Keratinocyte (primary cell): ENCODE measurements around the gene ZNF638. TPM values are rescaled to one million over a fixed set of nuclear protein-coding genes. Genes with fewer than 3 reads are reported as not detected.

Experiments used
- DNase-seq: peaks from one replicate; pipeline ENCODE4 v3.0.0-alpha.2; 2011; ENCODE audit warnings: low read depth, missing footprints, low spot score
- FAIRE-seq: peaks from 2 replicates; lab custom pipeline; 2011; peaks lifted over from hg19 to GRCh38; lab: Jason Lieb, UNC
- H2AFZ ChIP-seq: 2 replicates; pipeline ENCODE4 v1.6.0; 2012; ENCODE audit warnings: low read length, control low read depth, inconsistent platforms; ENCODE audit not compliant: control insufficient read depth
- H3K27ac ChIP-seq: 2 replicates; pipeline ENCODE4 v1.5.1; 2011; ENCODE audit warnings: low read length; ENCODE audit not compliant: control insufficient read depth, insufficient read depth
- H3K27me3 ChIP-seq: 3 replicates; pipeline ENCODE4 v1.6.0; 2011; ENCODE audit warnings: low read length; ENCODE audit not compliant: control insufficient read depth, insufficient read depth; ENCODE audit errors: extremely low read depth
- H3K36me3 ChIP-seq, 2 experiments: 2 replicates in 1 of 2; 3 replicates in 1 of 2; pipeline ENCODE4 v1.5.1; 2011; ENCODE audit warnings: low read length in 2 of 2, mild to moderate bottlenecking in 1 of 2; ENCODE audit not compliant: control insufficient read depth in 2 of 2, insufficient read depth in 2 of 2; ENCODE audit errors: extremely low read depth in 1 of 2
- H3K4me1 ChIP-seq: 3 replicates; pipeline ENCODE4 v1.5.1; 2011; ENCODE audit warnings: low read length; ENCODE audit not compliant: control insufficient read depth, insufficient read depth; ENCODE audit errors: extremely low read depth
- H3K4me2 ChIP-seq: 3 replicates; pipeline ENCODE4 v1.6.0; 2011; ENCODE audit warnings: low read depth, low read length; ENCODE audit not compliant: control insufficient read depth, insufficient read depth; ENCODE audit errors: extremely low read depth
- H3K4me3 ChIP-seq, 3 experiments: fragments of 200-600 bp in 1 of 3; sonication (generic) in 1 of 3; 2 replicates in 2 of 3; 3 replicates in 1 of 3; pipeline ENCODE4 v1.5.1; 2011 to 2016; ENCODE audit warnings: low read length in 3 of 3, mild to moderate bottlenecking in 3 of 3, control low read depth in 2 of 3, inconsistent platforms in 1 of 3, low read depth in 1 of 3, mixed read lengths in 1 of 3, mixed run types in 1 of 3, moderate library complexity in 1 of 3; ENCODE audit not compliant: control insufficient read depth in 2 of 3, insufficient read depth in 2 of 3; ENCODE audit errors: extremely low read depth in 1 of 3
- H3K79me2 ChIP-seq: 2 replicates; pipeline ENCODE4 v1.6.0; 2012; ENCODE audit warnings: low read length; ENCODE audit not compliant: control insufficient read depth, insufficient read depth
- H3K9ac ChIP-seq: 3 replicates; pipeline ENCODE4 v1.6.0; 2011; ENCODE audit warnings: low read length; ENCODE audit not compliant: control insufficient read depth, insufficient read depth; ENCODE audit errors: extremely low read depth
- H3K9me1 ChIP-seq: 3 replicates; pipeline ENCODE4 v1.6.0; 2011; ENCODE audit warnings: low read length; ENCODE audit not compliant: control insufficient read depth, insufficient read depth; ENCODE audit errors: extremely low read depth
- H3K9me3 ChIP-seq: 2 replicates; pipeline ENCODE4 v1.5.1; 2012; ENCODE audit warnings: low read depth, low read length; ENCODE audit not compliant: control insufficient read depth
- H4K20me1 ChIP-seq: 3 replicates; pipeline ENCODE4 v1.6.0; 2011; ENCODE audit warnings: low read length; ENCODE audit not compliant: control insufficient read depth, insufficient read depth; ENCODE audit errors: extremely low read depth
- EZH2 ChIP-seq: IDR thresholded peaks from one replicate; pipeline ENCODE4 v1.6.1; 2012; ENCODE audit warnings: inconsistent platforms, mild to moderate bottlenecking, low read length, moderate library complexity
- dilution Hi-C: fragments of 300-500 bp; cut with MboI; formaldehyde crosslinking; loops from one replicate; pipeline ENCODE4 v1.7.0; 2020; ENCODE audit warnings: low sequenced_read_pairs; ENCODE audit not compliant: extremely low pct_ligation_motif_present
- polyA plus RNA-seq, 5 experiments: library from polyadenylated mRNA; depleted of rRNA in 3 of 5; stranded (reverse) in 3 of 5; stranded (forward) in 1 of 5; unstranded in 1 of 5; fragments of >200 nt; gene quantifications; 1 replicate in 1 of 5; 2 replicates in 3 of 5; 3 replicates in 1 of 5; pipeline versions ENCODE4 v1.2.1 to v1.2.3, GENCODE V29; 2011 to 2012; ENCODE audit warnings: missing spikeins in 2 of 5, low read depth in 1 of 5, low replicate concordance in 1 of 5
- TF ChIP-seq, protein P1 (sequence below), 3 experiments: IDR thresholded peaks in 1 of 3; conservative IDR thresholded peaks in 1 of 3; optimal IDR thresholded peaks in 1 of 3; 2 replicates in 2 of 3; 3 replicates in 1 of 3; pipeline versions ENCODE3 to v1.5.1; 2011; ENCODE audit warnings: low read length in 3 of 3, mild to moderate bottlenecking in 3 of 3, moderate library complexity in 2 of 3, control low read depth in 1 of 3, inconsistent platforms in 1 of 3; ENCODE audit not compliant: insufficient read depth in 2 of 3; ENCODE audit errors: extremely low read depth in 1 of 3

Gene ZNF638
- polyA plus RNA-seq, 1 donor (not counting 4 experiments of a cell fraction or from before 2014, with no cell fraction given): 66.5 TPM

DNA sequence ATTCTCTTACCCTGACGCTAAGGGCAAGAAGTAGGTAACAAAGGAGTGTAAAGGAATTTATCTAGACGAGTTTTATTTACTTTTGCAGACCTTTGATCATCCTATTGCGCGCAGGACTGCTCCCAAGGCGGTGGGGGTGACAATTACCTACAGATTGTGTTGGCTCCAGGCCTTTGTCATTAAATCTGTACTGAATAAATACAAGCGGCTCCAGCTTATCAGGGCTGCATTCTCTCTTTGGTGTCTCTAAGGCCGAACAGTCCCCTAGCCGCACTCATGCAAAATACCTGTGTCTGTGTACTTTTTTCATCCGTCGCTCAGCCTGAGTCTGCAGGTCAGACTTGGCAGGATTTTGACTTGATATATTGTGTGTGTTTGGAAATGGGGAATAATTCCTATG, 63.9 kb downstream of the ZNF638 start:
- Histone ChIP-seq H3K4me3 (no peak overlapping the region), H2AFZ (no peak overlapping the region)
- dilution Hi-C loops: no loop called here

DNA sequence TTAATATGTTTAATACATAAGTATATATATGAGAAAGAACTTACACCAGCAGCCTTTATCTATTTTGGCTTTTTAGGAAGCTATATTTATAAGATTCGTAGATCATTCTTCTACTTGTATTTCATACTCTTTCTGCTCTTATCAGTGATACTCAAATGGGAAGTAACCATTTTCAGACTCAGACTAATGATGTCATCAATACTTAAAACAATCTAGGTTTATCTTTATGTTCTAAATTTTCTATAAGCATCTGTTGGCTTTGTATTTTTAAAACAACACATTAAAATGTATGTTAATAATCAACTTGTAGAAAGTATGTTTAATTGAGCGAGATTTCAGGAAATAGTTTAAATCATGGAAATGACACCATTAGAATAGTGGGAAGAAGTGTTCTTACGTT, 70.8 kb downstream of the ZNF638 start:
- Histone ChIP-seq H3K36me3 (peaks cover 10 to 12% of the 10 kb centered on the region in 2 experiments), H3K27ac (no peak overlapping the region), H3K9me3 (no peaks in the 10 kb centered on the region), H3K4me1 (no peaks in the 10 kb centered on the region), H3K4me3 (no peak overlapping the region), H3K79me2 (no peaks in the 10 kb centered on the region), H2AFZ (no peak overlapping the region), H3K4me2 (no peak overlapping the region), H4K20me1 (no peaks in the 10 kb centered on the region), H3K9me1 (no peaks in the 10 kb centered on the region), H3K9ac (no peak overlapping the region), H3K27me3 (no peaks in the 10 kb centered on the region)
- TF ChIP-seq, protein P1, sequence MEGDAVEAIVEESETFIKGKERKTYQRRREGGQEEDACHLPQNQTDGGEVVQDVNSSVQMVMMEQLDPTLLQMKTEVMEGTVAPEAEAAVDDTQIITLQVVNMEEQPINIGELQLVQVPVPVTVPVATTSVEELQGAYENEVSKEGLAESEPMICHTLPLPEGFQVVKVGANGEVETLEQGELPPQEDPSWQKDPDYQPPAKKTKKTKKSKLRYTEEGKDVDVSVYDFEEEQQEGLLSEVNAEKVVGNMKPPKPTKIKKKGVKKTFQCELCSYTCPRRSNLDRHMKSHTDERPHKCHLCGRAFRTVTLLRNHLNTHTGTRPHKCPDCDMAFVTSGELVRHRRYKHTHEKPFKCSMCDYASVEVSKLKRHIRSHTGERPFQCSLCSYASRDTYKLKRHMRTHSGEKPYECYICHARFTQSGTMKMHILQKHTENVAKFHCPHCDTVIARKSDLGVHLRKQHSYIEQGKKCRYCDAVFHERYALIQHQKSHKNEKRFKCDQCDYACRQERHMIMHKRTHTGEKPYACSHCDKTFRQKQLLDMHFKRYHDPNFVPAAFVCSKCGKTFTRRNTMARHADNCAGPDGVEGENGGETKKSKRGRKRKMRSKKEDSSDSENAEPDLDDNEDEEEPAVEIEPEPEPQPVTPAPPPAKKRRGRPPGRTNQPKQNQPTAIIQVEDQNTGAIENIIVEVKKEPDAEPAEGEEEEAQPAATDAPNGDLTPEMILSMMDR (optimal IDR thresholded peaks at IDR 0.05 in 1 of 3, IDR thresholded peaks at IDR 0.05 in 1 of 3, conservative IDR thresholded peaks at IDR 0.05 in 1 of 3; ENCODE audit: extremely low read depth in 1 of 3, insufficient read depth in 2 of 3, low read length in 3 of 3): no peak
- TF ChIP-seq EZH2: no peak
- dilution Hi-C loops: no loop called here
- DNase-seq (no peak), FAIRE-seq (no peak)

More for the DNA sequence above, 63.9 kb downstream of the ZNF638 start:
- no peaks in the 10 kb centered on the region for H4K20me1 ChIP-seq
- DNase-seq: no peak
- no peaks in the 10 kb centered on the region for H3K9me3 ChIP-seq
- no peak for FAIRE-seq
- no peak for TF ChIP-seq EZH2
- TF ChIP-seq, protein P1 (optimal IDR thresholded peaks at IDR 0.05 in 1 of 3, IDR thresholded peaks at IDR 0.05 in 1 of 3, conservative IDR thresholded peaks at IDR 0.05 in 1 of 3; ENCODE audit: extremely low read depth in 1 of 3, insufficient read depth in 2 of 3, low read length in 3 of 3): no peak
- H3K27ac ChIP-seq: no peak overlapping the region
- H3K9ac ChIP-seq: no peak overlapping the region
- peaks cover 10 to 12% of the 10 kb centered on the region in 2 experiments for H3K36me3 ChIP-seq
- no peak overlapping the region for H3K4me2 ChIP-seq
- no peaks in the 10 kb centered on the region for H3K27me3 ChIP-seq
- no peaks in the 10 kb centered on the region for H3K9me1 ChIP-seq
- H3K4me1 ChIP-seq: no peaks in the 10 kb centered on the region
- H3K79me2 ChIP-seq: no peaks in the 10 kb centered on the region
